Fibroblast of skin of right biceps (primary cell): ENCODE results near the gene SLC25A47.
A peak's percentile ranks its signal among the peaks of the same experiment; 100 is the strongest.

Source experiments
- DNase-seq: peaks from one replicate; pipeline ENCODE4 v3.0.0-alpha.2; 2013

The SLC25A47 gene

GRCh38 chr14:100350276-100350926 is 27.3 kb downstream of the SLC25A47 start:
- no peak for DNase-seq

- no peak for DNase-seq
Measured at GRCh38 chr14:100350986-100351385, 27.8 kb downstream of the SLC25A47 start.

- DNase-seq: no peak
Measured at GRCh38 chr14:100358396-100358795, 35.3 kb downstream of the SLC25A47 start.

DNA sequence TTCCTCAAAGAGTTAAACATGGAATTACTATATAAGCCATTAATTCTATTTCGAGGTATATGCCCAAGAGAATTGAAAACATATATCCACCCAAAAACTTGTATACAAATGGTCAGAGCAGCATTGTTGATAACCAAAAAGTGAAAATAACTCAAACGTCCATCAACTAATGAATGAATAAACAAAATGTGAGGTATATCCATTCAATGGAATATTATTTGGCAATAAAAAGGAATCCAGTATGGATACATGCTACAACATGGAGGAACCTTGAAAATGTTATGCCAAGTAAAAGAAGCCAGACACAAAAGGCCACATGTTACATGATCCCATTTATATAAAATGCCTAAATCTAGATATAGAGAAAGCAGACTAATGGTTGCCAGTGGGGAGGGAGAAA is 36.0 kb downstream of the SLC25A47 start:
- no peak for DNase-seq

DNA sequence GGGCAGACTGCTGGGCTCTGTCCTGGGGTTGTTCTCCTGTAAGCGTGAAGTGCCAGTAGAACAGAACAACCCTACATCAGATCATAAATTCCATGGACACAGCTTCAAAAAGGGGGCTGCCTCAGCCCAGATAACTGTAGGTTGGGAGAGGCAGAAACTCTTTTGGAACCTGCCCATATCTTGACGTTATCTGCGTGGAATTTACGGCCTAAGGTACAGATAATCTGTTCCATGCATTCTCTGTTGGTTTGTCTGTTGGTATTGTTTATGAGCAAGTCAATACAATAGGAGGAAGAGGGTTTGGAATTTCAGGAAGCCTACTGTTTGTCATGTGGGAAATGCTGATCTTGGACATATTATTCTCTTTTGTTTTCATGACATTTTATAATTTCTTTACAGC is 36.7 kb downstream of the SLC25A47 start:
- no peak for DNase-seq

DNA sequence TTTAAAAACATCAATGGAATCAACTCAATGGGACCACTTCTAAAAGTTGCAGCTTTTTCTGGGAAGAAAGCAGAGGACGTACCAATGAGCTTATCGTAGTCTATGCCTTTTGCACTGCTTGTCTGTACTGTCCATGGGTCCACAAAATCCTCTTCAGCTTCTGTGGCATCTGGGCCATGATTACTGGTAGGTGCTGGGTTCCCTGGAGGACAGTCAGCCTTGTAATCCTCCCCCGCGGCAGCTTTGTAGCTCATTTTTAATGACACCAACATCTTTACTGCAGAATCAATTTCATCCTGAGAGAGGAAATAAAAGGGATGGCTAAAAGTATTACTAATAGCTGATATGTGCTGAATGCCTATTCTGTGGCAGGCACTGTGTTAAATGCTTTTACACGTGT is 38.5 kb downstream of the SLC25A47 start:
- no peak for DNase-seq

DNA sequence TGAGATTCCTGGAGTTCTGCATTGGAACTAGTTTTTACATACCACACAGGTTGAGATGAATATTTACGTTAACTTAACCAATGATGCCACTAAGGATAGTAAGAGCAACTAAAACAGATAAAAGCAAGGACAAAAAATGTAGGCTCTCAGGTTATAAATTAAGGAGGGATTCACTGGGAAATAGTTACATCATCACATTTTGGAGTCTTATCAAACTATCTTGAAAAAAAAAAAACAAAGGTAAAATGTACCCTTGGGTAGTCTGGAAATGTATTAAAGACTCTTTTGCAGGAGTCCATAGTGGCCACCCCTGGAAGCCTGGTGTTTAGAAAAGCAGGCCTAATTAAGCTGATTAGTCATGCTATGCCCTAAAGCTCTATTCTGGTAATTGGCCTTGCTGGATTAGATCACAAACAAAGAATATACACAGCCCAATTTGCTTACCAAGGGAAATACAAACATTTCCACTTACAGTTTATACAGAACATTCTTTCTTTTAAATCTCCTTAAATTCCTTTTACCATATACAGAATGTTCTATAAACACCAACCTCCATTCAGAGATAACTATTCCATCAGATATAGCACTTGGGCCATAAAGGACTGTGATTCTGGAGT is 39.3 kb downstream of the SLC25A47 start:
- DNase-seq: no peak

DNA sequence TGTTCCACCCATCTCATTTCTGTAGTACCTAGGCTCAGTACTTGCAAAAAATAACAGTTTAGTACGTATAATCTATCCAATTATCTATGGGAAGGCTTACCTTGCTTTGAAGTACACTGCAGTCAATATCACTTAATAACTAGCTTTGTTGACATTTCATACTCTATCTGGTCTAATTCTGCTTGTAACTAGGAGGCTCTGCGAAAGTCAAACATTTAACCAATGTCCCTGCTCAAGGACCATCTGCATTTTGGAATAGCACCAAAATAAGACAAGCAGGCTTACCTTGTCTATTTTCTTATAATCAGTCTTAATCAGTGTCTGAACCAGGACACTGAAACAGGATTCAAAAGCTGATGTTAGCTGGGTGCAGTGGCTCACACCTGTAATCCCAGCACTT is 39.9 kb downstream of the SLC25A47 start:
- DNase-seq: no peak

GRCh38 chr14:100364403-100364802 is 41.3 kb downstream of the SLC25A47 start:
- no peak for DNase-seq

DNA sequence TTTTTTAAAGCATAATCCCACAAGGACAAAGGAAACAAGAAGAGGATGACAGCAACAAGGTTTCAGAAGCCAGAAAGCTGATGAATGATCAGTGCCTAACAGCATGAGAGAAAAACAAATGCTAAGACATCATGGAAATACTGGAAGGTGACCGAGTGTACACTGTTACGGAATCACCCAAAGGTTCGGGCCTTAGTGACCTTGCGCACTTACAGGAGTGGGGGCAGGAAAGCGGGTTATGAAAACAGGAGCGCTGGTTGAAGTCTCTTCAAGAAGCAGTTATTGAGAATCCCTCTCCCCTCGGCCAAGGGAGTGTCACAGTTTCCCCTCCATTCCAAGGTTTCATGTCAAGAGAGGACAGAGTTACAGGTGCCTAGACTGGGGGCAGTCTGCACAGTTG is 42.6 kb downstream of the SLC25A47 start:
- no peak for DNase-seq

- no peak for DNase-seq
Measured at GRCh38 chr14:100369019-100369418, 45.9 kb downstream of the SLC25A47 start.

DNA sequence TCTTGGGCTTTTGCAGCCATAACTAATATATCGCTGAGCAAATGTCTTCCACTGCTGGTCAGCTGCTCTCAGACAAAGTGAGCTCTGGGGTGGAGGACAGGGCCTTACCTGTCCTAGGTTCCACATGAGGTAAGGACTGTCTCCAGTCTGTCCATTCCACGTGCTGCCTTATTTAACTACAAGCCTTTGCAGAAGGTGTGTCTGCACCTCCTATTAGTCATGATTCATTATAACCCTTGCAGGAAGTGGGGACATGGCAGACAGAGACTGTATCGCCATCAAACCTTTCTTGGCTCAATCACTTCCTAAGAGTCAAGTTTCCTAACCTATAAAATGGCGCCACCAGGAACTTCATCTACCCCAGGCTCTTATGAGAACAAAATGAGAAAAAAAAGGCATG is 46.9 kb downstream of the SLC25A47 start:
- no peak for DNase-seq

- no peak for DNase-seq
Measured at GRCh38 chr14:100371773-100372172, 48.6 kb downstream of the SLC25A47 start.

DNA sequence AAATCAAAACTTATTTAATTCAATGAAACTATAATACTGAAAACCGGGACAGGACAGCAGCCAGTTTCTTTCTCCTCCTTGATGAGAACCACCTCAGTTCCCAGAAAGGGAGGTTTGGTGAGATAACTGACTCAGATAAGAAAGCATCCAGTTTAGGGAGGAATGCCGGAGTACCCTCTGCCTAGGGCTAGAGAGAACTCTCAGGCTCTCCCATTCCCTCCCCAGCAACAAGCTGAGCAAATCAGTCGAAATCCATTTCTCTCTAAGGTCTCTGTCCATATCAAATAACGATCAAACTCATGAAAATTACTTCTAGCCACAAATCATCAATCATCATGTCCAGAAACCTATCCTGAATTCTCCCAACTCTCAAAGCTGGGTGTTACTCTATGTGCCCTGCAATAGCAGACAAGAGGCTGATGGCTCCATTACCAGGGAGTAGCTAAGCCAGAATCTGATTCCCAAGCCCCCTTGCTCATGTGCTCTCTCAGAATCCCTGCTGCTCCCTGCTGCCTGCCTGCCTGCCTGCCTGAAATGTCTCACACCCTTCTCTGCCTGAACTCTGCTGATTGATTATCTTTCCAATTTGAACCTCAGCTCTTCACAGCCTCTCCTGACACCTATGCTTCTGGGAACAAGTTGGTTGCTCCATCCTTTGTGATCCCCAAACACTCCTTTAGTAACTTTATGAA is 49.4 kb downstream of the SLC25A47 start:
- no peak for DNase-seq

DNA sequence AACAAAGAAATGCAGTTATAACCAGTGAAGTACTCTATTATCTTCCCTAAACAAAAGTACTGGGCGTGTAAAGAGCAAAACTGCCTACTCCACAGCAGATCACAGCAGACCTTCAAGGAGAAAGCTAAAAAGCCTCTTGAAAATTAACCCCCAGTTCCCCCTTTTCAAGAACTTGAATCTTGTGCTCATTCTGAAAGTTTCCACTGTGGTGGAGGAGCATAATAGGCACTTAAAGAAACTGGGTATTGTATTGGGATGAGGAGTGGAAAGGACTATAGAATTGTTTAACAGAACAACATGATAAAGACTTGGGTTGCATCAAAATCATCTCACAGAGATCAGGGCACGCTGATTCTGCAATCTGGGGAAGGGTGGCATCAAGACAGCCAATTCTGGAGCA is 51.1 kb downstream of the SLC25A47 start:
- DNase-seq: no peak

DNA sequence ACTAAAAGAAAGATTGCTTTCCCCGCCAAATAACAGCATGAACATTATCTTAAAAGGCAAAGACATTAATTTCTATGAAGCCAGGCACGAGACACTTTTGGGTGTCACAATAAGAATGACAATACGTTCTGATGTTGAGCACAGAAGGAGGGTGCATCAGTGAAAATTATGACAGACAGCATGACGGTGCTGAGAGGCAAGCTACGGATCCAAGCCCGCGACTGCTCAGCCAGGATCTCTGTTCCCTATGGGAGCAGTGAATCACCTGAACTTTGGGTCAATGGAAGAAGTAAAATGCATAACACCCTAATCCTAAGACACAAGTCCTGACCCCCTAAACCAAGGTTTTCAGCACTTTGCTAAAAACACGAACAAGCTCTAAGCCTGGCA is 51.7 kb downstream of the SLC25A47 start:
- peak; percentile 31 for DNase-seq

DNA sequence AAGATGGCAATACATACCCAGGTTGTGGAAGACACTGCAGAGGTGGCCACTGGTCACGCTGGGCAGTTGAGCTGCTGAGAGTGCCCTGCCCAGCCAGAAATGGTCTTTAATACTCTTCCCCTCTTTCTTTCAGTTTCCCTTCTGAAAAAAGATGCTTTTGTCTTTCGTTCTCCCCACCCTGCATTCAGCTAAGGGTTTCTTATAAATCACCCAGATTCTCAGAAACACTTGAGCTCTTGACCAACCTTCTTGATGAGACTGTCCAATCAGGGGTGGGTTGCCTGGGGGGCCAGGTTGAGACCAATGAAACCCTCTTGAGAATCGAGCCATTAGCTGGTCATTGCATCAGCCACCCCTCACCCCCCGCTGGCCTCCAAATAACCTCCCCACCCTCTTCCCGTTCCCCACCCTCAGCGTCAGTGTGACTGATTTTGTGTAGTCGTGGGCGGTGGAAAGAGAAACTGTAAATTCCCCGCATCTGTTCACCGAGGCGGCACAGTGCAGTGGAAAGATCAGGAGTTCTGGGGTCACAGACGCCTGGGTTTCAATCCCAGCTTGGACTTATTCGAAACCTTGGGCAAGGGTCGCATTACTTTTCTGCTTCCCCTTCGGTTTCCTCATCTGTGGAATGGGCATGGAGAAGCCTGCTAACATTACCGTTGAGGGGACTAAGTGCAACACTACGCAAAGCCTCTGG is 52.3 kb downstream of the SLC25A47 start:
- peak; percentile 97 for DNase-seq

GRCh38 chr14:100375963-100376735 is 53.0 kb downstream of the SLC25A47 start, which contains the start of gene WDR25:
Gene WDR25 (plus strand): TSS chr14:100376485.
- DNase-seq: peak; percentile 97

DNA sequence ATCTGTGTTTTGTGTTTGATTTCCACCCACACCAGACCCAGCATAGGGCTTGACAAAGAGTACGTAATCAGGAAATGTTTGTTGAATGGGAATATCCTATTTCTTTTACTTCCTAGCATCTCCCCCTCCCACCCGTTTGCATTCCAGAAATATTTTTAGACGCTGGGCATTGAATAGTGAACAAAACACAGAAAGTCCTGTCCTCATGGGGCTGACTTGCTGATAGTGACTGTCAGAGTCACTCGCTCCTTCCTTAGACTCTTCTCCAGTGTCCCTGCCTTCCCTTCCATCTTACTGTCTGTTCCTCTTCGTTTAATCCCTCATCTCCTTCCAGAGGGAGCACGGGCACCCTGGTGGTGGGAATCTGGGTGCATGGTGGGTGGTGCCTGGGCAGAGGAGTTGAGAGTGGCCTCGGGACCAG is 53.6 kb downstream of the SLC25A47 start:
- peak; percentile 41 for DNase-seq
